Adipocyte (in vitro differentiated cells): ENCODE data around the gene TMLHE.
"Not testable (repeated sequence)": the region's sequence is repeated elsewhere in the genome, so short reads cannot be mapped to it uniquely, and the experiment has no call there.

Experiments
- DNase-seq: peaks from one replicate; pipeline ENCODE4 v3.0.0-alpha.2; 2015; ENCODE audit warnings: low read depth
- H3K27me3 ChIP-seq: replicated peaks from 2 replicates; pipeline ENCODE4 v1.7.0; 2013; ENCODE audit warnings: mild to moderate bottlenecking, low read length, moderate library complexity; ENCODE audit not compliant: control insufficient read depth, insufficient read depth
- H3K36me3 ChIP-seq: 2 replicates; pipeline ENCODE4 v1.7.0; 2013; ENCODE audit warnings: low read length, mild to moderate bottlenecking, moderate library complexity; ENCODE audit not compliant: control insufficient read depth, insufficient read depth, severe bottlenecking
- H3K4me1 ChIP-seq: 2 replicates; pipeline ENCODE4 v1.7.0; 2013; ENCODE audit warnings: mild to moderate bottlenecking, low read length, moderate library complexity; ENCODE audit not compliant: control insufficient read depth, insufficient read depth
- H3K4me3 ChIP-seq: 2 replicates; pipeline ENCODE4 v1.7.0; 2013; ENCODE audit warnings: mild to moderate bottlenecking, low read length, moderate library complexity
- H3K9ac ChIP-seq: 2 replicates; pipeline ENCODE4 v1.7.0; 2013; ENCODE audit warnings: mild to moderate bottlenecking, low read length, moderate library complexity
- H3K9me3 ChIP-seq: 2 replicates; pipeline ENCODE4 v1.7.0; 2013; ENCODE audit warnings: mild to moderate bottlenecking, low read length, moderate library complexity; ENCODE audit not compliant: control insufficient read depth

Gene TMLHE

DNA sequence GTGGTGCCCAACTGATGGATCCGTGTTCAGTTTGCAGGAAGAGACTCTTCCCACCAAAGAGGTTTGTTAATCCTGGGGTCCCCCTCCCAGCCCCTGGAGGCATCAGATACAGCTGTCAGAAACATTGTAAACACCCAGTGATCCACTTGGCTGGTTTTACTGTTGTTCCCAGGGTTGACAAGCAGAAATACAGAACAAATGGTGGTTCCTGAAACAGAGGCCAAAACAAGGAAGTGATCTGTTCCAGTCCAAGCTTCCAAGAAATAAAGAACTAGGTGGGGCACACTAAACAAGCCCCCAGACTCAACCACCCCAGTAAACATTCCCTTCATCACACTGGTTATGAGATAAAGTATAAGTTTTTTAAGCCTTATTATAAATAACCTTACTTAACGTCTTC lies 1.4 kb downstream of the TMLHE start:
- H3K4me1 ChIP-seq = peaks cover 7% of the 10 kb centered on the region
- no peak for DNase-seq

GRCh38 chrX:155592981-155593380 lies 19.8 kb downstream of the TMLHE start:
- H3K9ac ChIP-seq = no peak overlapping the region
- peak overlapping the region; percentile 17 for H3K4me3 ChIP-seq
- H3K4me1 ChIP-seq = no peaks in the 10 kb centered on the region
- no peaks in the 10 kb centered on the region for H3K36me3 ChIP-seq
- peaks cover 32% of the 10 kb centered on the region for H3K9me3 ChIP-seq
- no peaks in the 10 kb centered on the region for H3K27me3 ChIP-seq
- DNase-seq = no peak

More for the DNA sequence above, 1.4 kb downstream of the TMLHE start:
- H3K36me3 ChIP-seq = no peaks in the 10 kb centered on the region
- H3K9me3 ChIP-seq = peaks cover 2% of the 10 kb centered on the region
- H3K27me3 ChIP-seq = no peaks in the 10 kb centered on the region
- peak overlapping the region; percentile 90 for H3K4me3 ChIP-seq
- peak overlapping the region; percentile 94 for H3K9ac ChIP-seq

- H3K36me3 ChIP-seq = no peaks in the 10 kb centered on the region
- no peak for DNase-seq
- no peak overlapping the region for H3K4me3 ChIP-seq
- H3K4me1 ChIP-seq = no peaks in the 10 kb centered on the region
- no peaks in the 10 kb centered on the region for H3K27me3 ChIP-seq
- peaks cover 36% of the 10 kb centered on the region for H3K9me3 ChIP-seq
- no peak overlapping the region for H3K9ac ChIP-seq
Measured at GRCh38 chrX:155592331-155592730, 20.4 kb downstream of the TMLHE start.

DNA sequence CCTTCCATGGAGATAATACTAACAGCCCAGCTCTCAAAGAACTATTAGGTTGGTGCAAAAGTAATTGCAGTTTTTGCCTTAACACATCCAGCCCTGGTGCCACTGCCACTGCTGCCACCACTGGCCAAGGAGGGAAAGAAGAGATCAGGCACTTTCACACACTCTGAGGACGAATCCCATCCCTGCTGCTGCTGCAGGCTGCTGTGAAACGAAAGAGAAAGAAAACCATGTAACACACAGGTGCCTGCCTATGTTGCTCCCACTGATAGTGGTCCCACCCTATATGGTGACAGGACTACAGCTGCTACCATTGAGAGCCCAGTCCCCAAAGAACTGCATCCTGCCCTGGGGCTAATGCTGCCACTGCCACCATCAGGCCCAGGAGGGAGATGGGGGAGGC lies 35.1 kb downstream of the TMLHE start:
- peaks cover 8% of the 10 kb centered on the region for H3K9me3 ChIP-seq
- H3K36me3 ChIP-seq = no peaks in the 10 kb centered on the region
- H3K4me3 ChIP-seq = no peak overlapping the region
- H3K27me3 ChIP-seq = no peaks in the 10 kb centered on the region
- H3K9ac ChIP-seq = no peak overlapping the region
- DNase-seq = no peak
- no peaks in the 10 kb centered on the region for H3K4me1 ChIP-seq

- no peaks in the 10 kb centered on the region for H3K36me3 ChIP-seq
- no peaks in the 10 kb centered on the region for H3K9me3 ChIP-seq
- no peak for DNase-seq
- H3K27me3 ChIP-seq = no peaks in the 10 kb centered on the region
- no peaks in the 10 kb centered on the region for H3K4me1 ChIP-seq
- no peak overlapping the region for H3K4me3 ChIP-seq
- no peak overlapping the region for H3K9ac ChIP-seq
Measured at GRCh38 chrX:155563099-155563498, 49.7 kb downstream of the TMLHE start.

- Histone ChIP-seq H3K27me3 (no peaks in the 10 kb centered on the region), H3K36me3 (peaks cover 7% of the 10 kb centered on the region), H3K9me3 (peaks cover 14% of the 10 kb centered on the region), H3K4me1 (no peaks in the 10 kb centered on the region), H3K4me3 (no peak overlapping the region), H3K9ac (no peak overlapping the region)
- DNase-seq = peak; percentile 0
Measured at GRCh38 chrX:155544881-155545280, 67.9 kb downstream of the TMLHE start.

DNA sequence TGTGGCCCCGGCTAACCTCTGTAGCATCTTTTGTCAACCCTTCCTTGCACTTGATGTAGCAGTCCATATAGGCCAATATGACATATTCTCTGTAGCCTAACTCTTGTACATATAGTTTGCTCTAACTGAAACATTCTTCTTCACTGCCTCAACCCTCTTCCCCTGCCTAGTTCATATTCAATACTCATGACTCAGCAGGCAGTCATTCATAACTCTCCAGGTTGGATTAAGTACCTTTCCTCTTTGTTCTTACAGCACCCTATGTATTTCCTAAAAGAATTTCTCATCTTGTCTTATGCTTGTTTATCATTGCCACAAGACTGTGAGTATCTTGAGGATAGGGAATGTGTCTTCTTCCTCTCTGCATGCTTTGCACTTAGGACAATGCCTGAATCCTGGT lies 76.9 kb downstream of the TMLHE start:
- Histone ChIP-seq H3K36me3 (peaks cover 7% of the 10 kb centered on the region), H3K4me3 (no peak overlapping the region), H3K9me3 (peaks cover 9% of the 10 kb centered on the region), H3K27me3 (no peaks in the 10 kb centered on the region), H3K9ac (no peak overlapping the region), H3K4me1 (no peaks in the 10 kb centered on the region)
- no peak for DNase-seq

- no peaks in the 10 kb centered on the region for H3K4me1 ChIP-seq
- H3K4me3 ChIP-seq = no peak overlapping the region
- H3K9me3 ChIP-seq = peaks cover 4% of the 10 kb centered on the region
- H3K27me3 ChIP-seq = no peaks in the 10 kb centered on the region
- no peak overlapping the region for H3K9ac ChIP-seq
- H3K36me3 ChIP-seq = peaks cover 7% of the 10 kb centered on the region
- no peak for DNase-seq
Measured at GRCh38 chrX:155534800-155535199, 78.0 kb downstream of the TMLHE start.

DNA sequence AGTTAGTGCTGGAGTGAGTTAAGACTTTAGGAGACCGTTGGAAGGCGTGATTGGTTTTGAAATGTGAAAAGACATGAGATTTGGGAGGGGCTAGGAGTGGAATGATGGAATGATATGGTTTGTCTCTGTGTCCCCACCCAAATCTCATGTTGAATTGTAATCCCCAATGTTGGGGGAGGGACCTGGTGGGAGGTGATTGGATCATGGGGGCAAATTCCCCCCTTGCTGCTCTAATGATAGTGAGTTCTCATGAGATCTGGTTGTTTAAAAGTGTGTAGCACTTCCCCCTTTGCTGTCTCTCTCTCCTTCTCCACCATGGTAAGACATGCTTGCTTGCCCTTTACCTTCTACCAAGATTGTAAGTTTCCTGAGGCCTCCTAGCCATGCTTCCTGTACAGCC lies 85.7 kb downstream of the TMLHE start:
- DNase-seq, H3K4me1 ChIP-seq, H3K27me3 ChIP-seq, H3K4me3 ChIP-seq, H3K9ac ChIP-seq: not testable (repeated sequence)
- Histone ChIP-seq H3K9me3 (peaks cover 17% of the 10 kb centered on the region), H3K36me3 (peaks cover 21% of the 10 kb centered on the region)

DNA sequence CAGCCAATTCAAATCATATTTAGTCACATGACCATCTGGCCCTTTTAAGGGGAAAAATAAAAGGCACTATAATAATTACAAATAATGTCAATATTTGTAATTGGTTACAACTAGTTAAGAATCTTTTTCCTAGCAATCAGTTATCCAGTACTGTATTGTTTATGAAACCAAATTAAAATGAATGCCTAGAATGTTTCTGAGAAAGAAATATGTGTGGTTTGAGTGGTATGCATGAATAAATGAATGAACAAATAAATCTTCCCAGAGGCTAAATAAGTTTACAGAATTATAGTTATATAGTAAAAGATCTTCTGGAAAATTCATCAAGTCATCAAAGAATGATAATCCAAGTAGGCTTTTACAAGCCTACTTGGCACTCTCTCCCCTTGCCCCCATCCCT lies 98.5 kb downstream of the TMLHE start:
- Histone ChIP-seq H3K4me1 (no peaks in the 10 kb centered on the region), H3K9me3 (no peaks in the 10 kb centered on the region), H3K27me3 (no peaks in the 10 kb centered on the region), H3K36me3 (peaks cover 16% of the 10 kb centered on the region), H3K9ac (no peak overlapping the region), H3K4me3 (no peak overlapping the region)
- peak; percentile 40 for DNase-seq

DNA sequence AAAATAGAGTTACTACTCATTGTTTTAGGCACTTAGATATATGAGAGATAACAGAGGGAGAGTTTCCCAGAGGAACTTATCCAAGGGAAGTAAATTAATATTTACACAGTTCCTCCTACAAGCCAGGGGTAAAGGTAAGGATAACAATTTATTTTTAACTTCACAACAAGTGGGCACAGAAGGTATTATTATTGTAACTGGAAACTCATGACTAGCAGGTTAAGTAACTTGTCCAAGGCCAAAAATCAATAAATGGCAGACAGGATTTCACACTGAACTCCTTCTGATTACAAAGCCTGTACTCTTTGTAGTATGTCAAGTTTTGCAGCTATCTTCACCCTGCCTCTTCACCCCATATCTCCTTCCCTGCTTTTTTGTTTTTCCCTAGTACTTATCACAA lies 107.5 kb downstream of the TMLHE start:
- DNase-seq = no peak
- no peaks in the 10 kb centered on the region for H3K27me3 ChIP-seq
- no peaks in the 10 kb centered on the region for H3K9me3 ChIP-seq
- peaks cover 29% of the 10 kb centered on the region for H3K36me3 ChIP-seq
- H3K4me3 ChIP-seq = no peak overlapping the region
- no peaks in the 10 kb centered on the region for H3K4me1 ChIP-seq
- no peak overlapping the region for H3K9ac ChIP-seq

GRCh38 chrX:155495134-155495533 lies 117.6 kb downstream of the TMLHE start:
- not testable (repeated sequence) for H3K4me1 ChIP-seq, H3K4me3 ChIP-seq, H3K27me3 ChIP-seq, H3K9me3 ChIP-seq, H3K9ac ChIP-seq, H3K36me3 ChIP-seq, DNase-seq
